NAMALWA (cell line): Measurements from ENCODE around the gene ZER1.

Source experiments
- DNase-seq: peaks from one replicate; pipeline ENCODE4 v3.0.0-alpha.2; 2015; ENCODE audit warnings: low spot score

ZER1 gene

GRCh38 chr9:128735373-128735772 lies 36.4 kb downstream of the ZER1 start:
- no peak for DNase-seq

- peak; percentile 39 for DNase-seq
These were observed 38.5 kb downstream of the ZER1 start for GRCh38 chr9:128733256-128733655.

- no peak for DNase-seq
These were observed 39.2 kb downstream of the ZER1 start for GRCh38 chr9:128732576-128732975.

DNA sequence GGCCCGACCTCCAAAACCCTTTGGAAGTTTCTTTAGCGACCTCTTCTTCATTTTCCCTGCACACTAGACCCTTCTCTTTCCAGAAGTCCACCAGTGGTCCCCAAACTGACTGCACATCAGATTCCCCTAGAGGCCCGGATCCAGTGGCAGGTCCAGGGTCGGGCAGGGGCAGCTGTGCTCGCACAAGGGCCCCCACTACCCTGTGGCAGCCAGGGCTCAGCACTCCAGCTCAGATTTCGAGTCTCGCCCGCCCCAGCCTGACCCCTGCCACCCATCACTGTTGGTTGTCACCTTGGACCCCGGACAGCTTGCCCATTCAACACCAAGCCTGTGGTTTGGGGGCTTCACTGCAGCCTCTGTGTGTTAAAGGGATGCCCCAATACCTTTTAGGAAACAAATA lies 40.0 kb downstream of the ZER1 start:
- DNase-seq = no peak

GRCh38 chr9:128731093-128731492 lies 40.6 kb downstream of the ZER1 start:
- DNase-seq = no peak

GRCh38 chr9:128729766-128730517 lies 41.8 kb downstream of the ZER1 start:
- no peak for DNase-seq

GRCh38 chr9:128729302-128729701 lies 42.4 kb downstream of the ZER1 start:
- no peak for DNase-seq

DNA sequence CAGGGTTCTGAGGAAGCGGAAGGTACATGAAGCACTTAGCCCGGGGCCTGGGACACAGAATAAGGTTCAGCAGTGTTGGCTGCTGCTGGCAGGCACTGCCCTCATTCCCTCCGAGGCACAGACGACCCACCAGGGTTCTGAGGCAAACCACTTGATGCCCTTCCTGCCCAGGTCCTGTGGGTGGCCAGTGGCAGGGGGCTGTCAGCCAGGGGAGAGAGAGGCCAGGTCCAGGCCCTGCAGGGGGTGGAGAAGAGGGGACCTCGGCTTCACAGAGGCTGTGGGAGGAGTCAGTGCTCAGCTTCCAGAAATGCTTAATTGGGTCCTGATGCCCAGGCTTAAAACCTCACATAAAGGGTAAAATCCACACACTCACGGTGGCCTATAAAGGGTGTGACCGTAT lies 43.4 kb downstream of the ZER1 start:
- no peak for DNase-seq

DNA sequence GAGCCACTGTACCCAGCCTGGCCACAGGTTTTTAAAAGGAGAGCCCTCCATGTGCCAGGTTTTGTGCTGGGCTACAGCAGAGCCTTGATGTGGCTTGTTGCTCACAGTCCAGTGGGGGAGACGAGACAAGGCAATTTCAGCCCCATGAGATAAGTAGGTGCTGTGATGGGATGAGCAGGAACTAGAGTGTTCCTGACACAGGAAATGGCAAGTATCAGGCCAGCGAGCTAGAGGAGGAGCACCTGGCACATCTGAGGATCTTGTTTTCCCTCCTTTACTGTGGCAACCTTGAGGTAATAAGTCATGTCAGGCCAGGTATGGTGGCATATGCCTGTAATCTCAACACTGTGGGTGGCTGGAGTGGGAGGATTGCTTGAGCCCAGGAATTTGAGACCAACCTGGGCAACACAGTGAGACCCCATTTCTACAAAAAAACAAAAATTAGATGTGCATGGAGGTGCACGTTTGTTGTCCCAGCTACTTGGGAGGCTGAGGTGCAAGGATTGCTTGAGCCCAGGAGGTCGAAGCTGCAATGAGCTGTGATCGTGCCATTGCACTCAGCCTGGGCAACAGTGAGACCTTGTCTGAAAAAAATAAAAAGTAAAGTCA lies 44.0 kb downstream of the ZER1 start:
- no peak for DNase-seq

GRCh38 chr9:128724744-128725211 lies 46.9 kb downstream of the ZER1 start:
- no peak for DNase-seq

- peak; percentile 99 for DNase-seq
These were observed 47.6 kb downstream of the ZER1 start, which contains the start of gene ZDHHC12 for GRCh38 chr9:128723866-128724743. Gene ZDHHC12, minus strand, starts transcription at chr9:128724127. Its CDS starts 34 bp downstream, at chr9:128724093.

DNA sequence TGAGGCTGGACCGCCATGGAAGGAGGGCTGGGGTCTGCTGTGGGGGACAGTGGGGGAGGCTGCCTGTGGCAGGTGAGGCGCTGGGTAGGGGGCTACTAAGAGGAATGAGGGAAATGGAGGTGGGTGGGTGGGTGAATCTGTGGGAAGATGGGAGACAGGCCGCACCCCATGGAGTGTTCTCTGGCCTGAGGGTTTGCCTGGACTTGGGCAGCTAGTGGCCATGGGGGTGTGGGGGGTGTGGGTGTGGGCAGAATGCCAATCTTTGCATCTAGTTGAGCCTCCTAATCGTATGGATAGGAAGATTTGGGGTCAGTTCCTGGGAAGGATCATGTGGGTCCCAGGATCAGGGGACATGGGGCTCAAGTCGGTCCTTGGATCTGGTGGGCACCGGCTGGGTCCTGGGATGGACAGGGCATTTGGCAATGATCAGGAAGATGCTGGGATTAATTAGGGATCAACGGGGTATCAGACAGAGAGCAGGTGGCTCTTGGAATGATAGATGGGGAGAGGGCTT lies 48.3 kb downstream of the ZER1 start:
- no peak for DNase-seq

GRCh38 chr9:128722380-128723351 lies 49.1 kb downstream of the ZER1 start:
- no peak for DNase-seq

DNA sequence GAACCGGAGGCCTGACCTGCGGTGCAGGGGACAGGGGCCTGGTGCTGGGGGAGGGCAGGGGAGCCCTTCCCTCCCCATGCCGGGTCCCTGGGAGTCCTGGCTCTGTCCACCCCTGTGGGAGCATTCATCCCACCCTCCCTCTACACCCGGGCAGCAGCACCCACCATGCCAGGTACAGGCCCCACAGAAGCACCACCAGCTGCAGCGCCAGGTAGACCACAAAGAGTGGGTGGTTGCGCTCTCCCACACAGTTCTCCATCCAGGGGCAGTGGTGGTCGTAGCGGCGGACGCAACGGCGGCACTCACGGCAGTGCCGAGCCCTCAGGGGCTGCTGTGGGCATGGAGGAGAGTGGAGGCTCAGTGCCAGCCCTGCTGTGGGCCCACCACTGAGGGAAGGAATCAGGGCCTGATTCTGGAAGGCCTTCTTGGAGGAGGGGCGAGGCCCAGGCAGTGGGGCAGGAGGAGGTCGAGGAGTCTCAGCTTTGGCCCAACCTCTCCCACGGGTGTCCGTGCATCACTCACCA lies 50.2 kb downstream of the ZER1 start:
- DNase-seq = no peak

GRCh38 chr9:128720841-128721486 lies 50.8 kb downstream of the ZER1 start:
- no peak for DNase-seq

GRCh38 chr9:128719919-128720605 lies 51.7 kb downstream of the ZER1 start:
- no peak for DNase-seq

DNA sequence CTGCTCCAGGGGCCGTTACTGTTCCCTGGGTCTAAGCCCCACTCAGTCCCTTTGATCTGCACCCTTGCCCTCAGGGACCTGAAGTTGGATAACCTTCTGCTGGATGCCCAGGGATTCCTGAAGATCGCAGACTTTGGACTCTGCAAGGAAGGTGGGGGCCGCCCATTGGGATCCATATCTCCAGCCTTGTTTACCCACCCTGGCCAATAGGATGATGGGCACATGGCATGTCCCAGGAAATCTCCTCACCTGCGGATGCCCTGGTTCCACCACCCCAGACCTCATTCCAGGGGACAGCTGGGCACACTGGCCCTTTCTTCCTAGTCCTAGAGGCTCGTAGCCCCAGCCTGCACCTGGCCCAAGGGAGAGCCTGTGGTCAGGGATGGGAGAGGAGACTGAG lies 53.3 kb downstream of the ZER1 start:
- no peak for DNase-seq

GRCh38 chr9:128718047-128718446 lies 53.7 kb downstream of the ZER1 start:
- DNase-seq = no peak

- DNase-seq = no peak
These were observed 55.0 kb downstream of the ZER1 start for GRCh38 chr9:128716581-128717254.
